SW 1271 (cell line): ENCODE results near the gene ATP7A.
"Not testable (repeated sequence)": the region's sequence is repeated elsewhere in the genome, so short reads cannot be mapped to it uniquely, and the experiment has no call there.

Experiments used
- DNase-seq, 2 experiments: peaks; one replicate each; lab custom pipeline; 2025; lab: John Stamatoyannopoulos, UW

The ATP7A gene

GRCh38 chrX:77910108-77910840 lies at the start of gene ATP7A:
ATP7A (plus strand) TSS chrX:77910693; CDS start chrX:77971642, 60,949 bp downstream.
- peak; percentile 46 to 70 for DNase-seq

DNA sequence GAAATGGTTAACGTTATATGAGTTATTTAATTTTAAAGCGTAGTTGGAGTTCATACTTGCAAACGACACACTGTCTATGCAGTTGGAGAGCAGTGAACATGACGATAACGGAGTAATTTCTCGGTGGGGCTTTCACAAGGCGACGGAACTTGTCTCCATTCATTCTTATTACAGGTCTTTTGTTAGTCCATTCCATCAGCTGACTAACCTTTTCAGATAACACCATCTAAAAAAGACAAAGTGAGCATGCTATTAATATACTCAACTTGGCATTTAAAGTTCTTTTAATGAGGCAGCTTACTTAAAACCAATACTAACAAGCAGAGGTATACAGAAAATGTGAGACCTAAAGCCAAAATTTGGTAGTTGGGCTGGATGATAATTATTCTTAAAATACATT lies 35.1 kb upstream of the ATP7A start:
- DNase-seq = no peak

- not testable (repeated sequence) for DNase-seq
Observed at GRCh38 chrX:77881418-77881817, 29.1 kb upstream of the ATP7A start.

DNA sequence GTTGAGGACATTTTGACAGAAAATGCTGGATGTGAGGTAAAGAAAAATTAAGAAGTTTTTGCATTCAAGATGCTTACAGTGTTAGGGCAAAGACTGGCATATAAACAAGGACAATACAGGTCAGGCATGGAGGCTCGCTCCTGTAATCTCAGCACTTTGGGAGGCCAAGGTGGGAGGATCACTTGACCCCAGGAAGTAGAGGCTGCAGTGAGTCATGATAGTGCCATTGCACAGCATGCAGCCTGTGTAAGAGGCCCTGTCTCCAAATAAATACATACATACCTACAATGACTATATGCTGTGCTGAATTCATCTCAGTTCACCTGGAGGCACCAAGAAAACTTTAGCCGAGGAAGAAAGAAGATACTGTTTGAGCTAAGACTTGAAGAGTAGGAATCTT lies 17.6 kb upstream of the ATP7A start:
- no peak for DNase-seq

DNA sequence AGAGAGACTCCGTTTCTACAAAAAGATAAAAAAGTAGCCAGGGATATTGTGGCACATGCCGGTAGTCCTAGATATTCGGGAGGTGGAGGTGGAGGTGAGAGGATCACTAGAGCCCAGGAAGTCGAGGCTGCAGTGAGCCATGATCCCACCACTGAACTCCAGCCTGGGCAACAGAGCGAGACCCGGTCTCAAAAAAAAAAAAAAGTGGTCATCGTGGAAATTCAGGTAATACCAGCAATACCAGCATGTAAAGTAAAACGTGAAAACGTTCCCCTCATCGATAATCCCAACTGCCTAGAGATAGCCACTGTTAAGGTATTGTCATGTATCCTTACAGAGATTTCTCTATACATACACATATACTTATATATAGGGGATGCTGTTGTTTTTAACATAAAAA lies 16.8 kb upstream of the ATP7A start:
- DNase-seq = no peak

GRCh38 chrX:77894921-77895886 lies 15.3 kb upstream of the ATP7A start, which contains the start of gene MAGT1:
MAGT1 (minus strand) TSS chrX:77895435; CDS start chrX:77895410, 25 bp downstream.
- peak; percentile 50 to 85 for DNase-seq

- DNase-seq = peak; percentile 62 to 89
Observed at GRCh38 chrX:77899081-77899828, 11.2 kb upstream of the ATP7A start, which contains the start of gene COX7B. COX7B (plus strand) TSS chrX:77899468; CDS start chrX:77899554, 86 bp downstream.

- no peak for DNase-seq
Observed at GRCh38 chrX:77900688-77901087, 9.8 kb upstream of the ATP7A start.

GRCh38 chrX:77901506-77901905 lies 9.0 kb upstream of the ATP7A start:
- no peak for DNase-seq

GRCh38 chrX:77917294-77917933 lies 6.9 kb downstream of the ATP7A start:
- no peak for DNase-seq

GRCh38 chrX:77918568-77918967 lies 8.1 kb downstream of the ATP7A start:
- DNase-seq = no peak

DNA sequence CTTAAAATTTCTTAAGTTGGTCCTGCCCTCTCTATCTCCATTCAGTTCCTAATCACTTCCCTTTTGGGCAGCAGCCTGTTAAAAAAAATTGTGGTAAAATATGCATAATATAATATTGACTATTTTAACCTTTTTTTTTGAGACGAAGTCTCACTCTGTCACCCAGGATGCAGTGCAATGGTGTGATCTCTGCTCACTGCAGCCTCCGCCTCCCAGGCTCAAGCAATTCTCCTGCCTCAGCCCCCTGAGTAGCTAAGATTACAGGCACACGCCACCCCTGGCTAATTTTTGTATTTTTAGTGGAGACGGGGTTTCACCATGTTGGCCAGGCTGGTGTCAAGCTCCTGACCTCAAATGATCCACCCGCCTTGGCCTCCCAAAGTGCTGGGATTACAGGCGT lies 8.9 kb downstream of the ATP7A start:
- DNase-seq = not testable (repeated sequence)

DNA sequence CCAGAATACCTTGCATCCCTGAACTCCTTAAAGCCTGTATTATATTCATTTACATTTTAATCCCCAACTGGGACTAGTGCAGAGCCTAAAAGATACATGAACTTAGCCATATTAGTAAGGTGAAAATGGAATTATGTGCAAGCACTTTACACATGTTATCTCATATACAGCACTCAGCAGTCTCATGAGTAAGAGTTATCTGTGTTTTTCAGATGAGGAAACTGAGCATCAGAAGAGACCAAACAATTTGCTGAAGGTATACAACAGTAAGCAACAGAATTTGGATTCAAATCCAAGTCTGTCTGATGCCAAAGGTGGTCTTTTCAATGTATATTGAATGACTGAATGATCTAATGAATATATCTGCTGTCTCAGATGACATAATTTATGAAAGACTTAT lies 12.3 kb downstream of the ATP7A start:
- DNase-seq = no peak

DNA sequence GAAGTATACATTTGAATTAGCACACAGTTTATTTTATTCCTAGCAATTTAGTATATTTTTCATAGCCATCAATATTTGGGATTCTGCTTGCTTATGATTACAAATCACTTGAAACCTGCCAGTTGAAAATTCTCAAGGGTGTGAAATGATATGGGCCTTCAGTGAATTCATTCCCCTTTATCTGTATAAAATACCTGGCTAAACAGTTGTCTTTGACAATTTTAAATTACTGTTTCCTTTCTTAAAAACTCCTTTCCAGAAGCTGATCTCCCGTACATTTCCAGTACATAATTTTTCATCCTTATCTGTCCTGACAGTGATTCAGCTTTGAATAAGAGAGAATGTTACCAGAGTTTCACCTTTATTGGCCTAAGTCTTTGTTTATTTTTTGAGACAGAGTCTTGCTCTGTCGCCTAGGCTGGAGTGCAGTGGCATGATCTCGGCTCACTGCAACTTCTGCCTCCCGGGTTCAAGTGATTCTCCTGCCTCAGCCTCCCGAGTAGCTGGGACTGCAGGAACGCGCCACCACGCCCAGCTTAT lies 13.9 kb downstream of the ATP7A start:
- DNase-seq = no peak

DNA sequence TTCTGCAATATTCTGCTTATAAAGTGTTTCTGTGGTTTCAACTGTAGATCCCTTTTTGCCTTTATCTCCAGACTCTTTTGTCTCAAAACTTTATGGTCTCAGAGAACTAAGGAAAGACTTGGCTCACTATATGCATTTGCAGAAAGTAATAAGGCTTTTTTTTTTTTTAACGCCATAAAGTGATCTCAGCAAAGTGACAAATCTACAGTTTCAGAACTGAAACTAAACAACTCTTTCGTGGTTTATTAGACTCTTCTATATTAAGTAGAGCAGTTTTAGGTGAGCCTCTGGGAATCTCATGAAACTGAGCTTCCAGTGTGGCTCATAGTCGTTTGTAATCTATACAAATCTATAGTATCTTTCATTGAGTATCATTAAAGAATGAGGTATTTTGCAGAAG lies 15.3 kb downstream of the ATP7A start:
- no peak for DNase-seq

GRCh38 chrX:77930581-77930980 lies 20.1 kb downstream of the ATP7A start:
- DNase-seq = no peak

DNA sequence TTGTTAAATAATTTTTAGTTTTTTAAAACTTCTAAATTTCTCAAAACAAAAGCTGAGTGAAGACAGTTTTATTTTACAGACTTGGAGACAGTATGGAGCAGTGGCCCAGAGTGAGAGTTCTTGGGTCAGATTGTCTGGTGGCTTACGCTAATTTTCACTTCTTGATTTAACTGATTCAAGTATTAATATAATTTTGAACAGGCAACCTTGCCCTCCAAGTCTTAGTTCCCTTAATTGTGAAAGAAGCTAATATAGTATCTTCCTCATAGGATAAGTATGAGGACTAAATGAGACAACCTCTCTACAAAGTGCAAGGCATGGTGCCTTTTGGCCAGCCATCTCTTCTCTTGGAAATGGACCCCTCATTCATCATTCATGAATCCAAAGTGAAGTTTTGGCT lies 25.4 kb downstream of the ATP7A start:
- DNase-seq = no peak

DNA sequence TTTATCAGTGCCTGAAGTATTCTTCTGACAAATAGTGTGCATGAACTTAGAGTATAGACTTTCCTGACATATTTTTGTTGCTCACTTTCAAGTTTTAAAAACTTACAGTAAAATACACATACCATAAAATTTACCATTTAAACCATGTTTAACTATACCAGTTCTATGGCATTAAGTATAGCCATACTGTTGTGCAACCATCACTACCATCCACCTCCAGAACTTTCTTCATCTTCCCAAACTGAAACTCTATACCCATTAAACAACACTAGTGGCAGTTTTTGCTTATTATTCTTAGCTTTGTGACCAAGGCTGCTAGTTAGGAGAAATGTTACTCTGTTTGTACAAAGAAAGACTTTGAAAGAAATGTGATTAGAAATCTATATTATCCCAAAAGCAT lies 25.8 kb downstream of the ATP7A start:
- DNase-seq = no peak

DNA sequence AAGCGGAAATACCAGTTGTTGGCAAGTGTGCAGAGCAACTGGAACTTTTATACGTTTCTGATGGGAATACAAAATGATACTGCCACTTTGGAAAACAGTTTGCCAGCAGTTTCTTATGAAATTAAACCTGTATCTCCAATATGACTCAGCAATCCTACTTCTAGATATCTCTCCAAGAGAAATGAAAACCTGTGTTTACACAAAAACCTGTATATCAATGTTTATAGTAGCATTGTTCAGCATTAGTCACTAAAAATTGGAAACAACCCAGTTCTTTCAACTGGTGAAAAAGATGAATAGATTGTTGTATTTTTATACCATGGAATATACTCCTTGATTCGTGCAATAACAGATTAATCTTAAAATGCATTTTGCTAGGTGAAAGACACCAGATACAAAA lies 26.8 kb downstream of the ATP7A start:
- no peak for DNase-seq

DNA sequence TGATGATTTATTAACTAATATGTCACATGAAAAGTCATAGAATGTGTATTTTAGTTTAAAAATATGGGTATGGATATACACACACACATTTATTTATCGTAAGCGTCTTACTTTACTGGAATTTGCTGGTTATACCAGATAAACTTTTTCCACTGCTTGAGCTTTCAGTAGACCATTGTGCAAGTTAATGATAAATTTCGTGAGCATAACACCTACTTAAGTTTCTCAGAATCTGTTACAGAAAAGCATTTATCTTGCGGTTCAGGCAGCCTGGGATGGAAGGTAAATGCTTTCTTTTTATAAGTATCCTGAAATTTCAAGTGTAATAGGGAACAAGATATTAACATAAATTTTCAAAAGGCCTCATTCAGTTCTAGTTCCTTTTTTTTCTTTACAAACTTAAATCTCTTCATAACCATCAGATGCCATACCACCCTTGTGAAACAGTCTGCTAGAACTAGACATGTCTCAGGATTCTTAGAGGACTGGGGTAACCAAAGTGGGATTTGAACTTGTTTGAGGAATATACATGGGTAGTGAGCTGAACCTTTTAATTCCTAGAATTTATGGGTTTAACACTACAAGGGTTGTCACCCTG lies 27.7 kb downstream of the ATP7A start:
- DNase-seq = no peak

- not testable (repeated sequence) for DNase-seq
Observed at GRCh38 chrX:77945031-77945430, 34.5 kb downstream of the ATP7A start.
